WTC11 (cell line): ENCODE results near the gene PARP12. TPM values are rescaled to one million over a fixed set of nuclear protein-coding genes. Genes with fewer than 3 reads are reported as not detected.
A peak's percentile ranks its signal among the peaks of the same experiment; 100 is the strongest.

Experiments used
- ATAC-seq: fragments of 200-7000 bp; cut with Tn5 transposase; 2 replicates; pipeline ENCODE4 v1.10.0; 2021; ENCODE audit warnings: mild to moderate bottlenecking, moderate library complexity
- CTCF ChIA-PET: fragments of 300-600 bp; sonication (Branson Sonifier 250); formaldehyde crosslinking; loops from one replicate; lab custom pipeline; 2021; ENCODE audit warnings: antibody characterized with exemption; lab: Charles Lee
- POLR2A ChIA-PET: fragments of 350-600 bp; sonication (Branson Sonifier 250); formaldehyde crosslinking; loops from one replicate; lab custom pipeline; 2021; ENCODE audit warnings: antibody characterized with exemption; lab: Charles Lee
- DNase-seq: peaks from one replicate; pipeline ENCODE4 v3.0.0; 2021; ENCODE audit warnings: low spot score
- H3K27ac Mint-ChIP-seq: 2 replicates; pipeline ENCODE4 v1.8.0; 2021; ENCODE audit warnings: mixed read lengths
- H3K27me3 Mint-ChIP-seq: 2 replicates; pipeline ENCODE4 v1.8.0; 2021; ENCODE audit warnings: low read depth, mild to moderate bottlenecking, moderate library complexity, mixed read lengths
- H3K36me3 Mint-ChIP-seq: 2 replicates; pipeline ENCODE4 v1.8.0; 2021; ENCODE audit warnings: mixed read lengths
- H3K4me1 Mint-ChIP-seq: 2 replicates; pipeline ENCODE4 v1.8.0; 2022; ENCODE audit warnings: mixed read lengths
- H3K4me3 Mint-ChIP-seq: 2 replicates; pipeline ENCODE4 v1.8.0; 2021; ENCODE audit warnings: mild to moderate bottlenecking, moderate library complexity, mixed read lengths
- H3K9me3 Mint-ChIP-seq: 2 replicates; pipeline ENCODE4 v1.8.0; 2021; ENCODE audit warnings: mixed read lengths
- ATF1 ChIP-seq: sonication (generic); formaldehyde crosslinking; IDR thresholded peaks from 2 replicates; pipeline ENCODE4 v1.8.1; 2023; ENCODE audit warnings: mild to moderate bottlenecking, moderate library complexity, missing genetic modification reagents
- E2F1 ChIP-seq: sonication (generic); formaldehyde crosslinking; IDR thresholded peaks from 2 replicates; pipeline ENCODE4 v1.8.0; 2022; ENCODE audit warnings: mild to moderate bottlenecking, missing genetic modification reagents
- FOXP1 ChIP-seq: sonication (generic); formaldehyde crosslinking; IDR thresholded peaks from 2 replicates; pipeline ENCODE4 v1.8.0; 2022; ENCODE audit warnings: missing genetic modification reagents, mild to moderate bottlenecking, moderate library complexity, borderline replicate concordance
- GRHL2 ChIP-seq: fragments of 250-450 bp; sonication (Bioruptor Pico); IDR thresholded peaks from 2 replicates; pipeline ENCODE4 v1.8.0; 2022; ENCODE audit warnings: mild to moderate bottlenecking, moderate library complexity; ENCODE audit not compliant: insufficient replicate concordance, severe bottlenecking
- HMGA2 ChIP-seq: fragments of 250-450 bp; sonication (Bioruptor Pico); IDR thresholded peaks from 2 replicates; pipeline ENCODE4 v1.4.0; 2021; ENCODE audit warnings: mild to moderate bottlenecking, moderate library complexity
- IRF1 ChIP-seq: sonication (generic); formaldehyde crosslinking; IDR thresholded peaks from 2 replicates; pipeline ENCODE4 v1.8.0; 2023; ENCODE audit warnings: missing genetic modification reagents
- JAZF1 ChIP-seq: fragments of 250-450 bp; sonication (Bioruptor Pico); IDR thresholded peaks from 2 replicates; pipeline ENCODE4 v1.9.0; 2021; ENCODE audit warnings: moderate library complexity, mild to moderate bottlenecking, inconsistent platforms
- NR2C2 ChIP-seq: sonication (generic); formaldehyde crosslinking; IDR thresholded peaks from 2 replicates; pipeline ENCODE4 v1.8.0; 2022; ENCODE audit warnings: mild to moderate bottlenecking, missing genetic modification reagents
- OVOL2 ChIP-seq: fragments of 250-450 bp; sonication (Bioruptor Pico); IDR thresholded peaks from 2 replicates; pipeline ENCODE4 v1.9.0; 2021; ENCODE audit warnings: mild to moderate bottlenecking, borderline replicate concordance
- PREB ChIP-seq: sonication (generic); formaldehyde crosslinking; IDR thresholded peaks from 2 replicates; pipeline ENCODE4 v1.8.1; 2022; ENCODE audit warnings: mild to moderate bottlenecking, missing genetic modification reagents, moderate library complexity, borderline replicate concordance
- RORB ChIP-seq: fragments of 250-450 bp; sonication (Bioruptor Pico); IDR thresholded peaks from 2 replicates; pipeline ENCODE4 v1.9.0; 2021; ENCODE audit warnings: mild to moderate bottlenecking
- SMAD3 ChIP-seq: sonication (generic); formaldehyde crosslinking; IDR thresholded peaks from 2 replicates; pipeline ENCODE4 v1.8.0; 2022; ENCODE audit warnings: missing genetic modification reagents, mild to moderate bottlenecking, borderline replicate concordance
- SMAD4 ChIP-seq: sonication (generic); formaldehyde crosslinking; IDR thresholded peaks from 2 replicates; pipeline ENCODE4 v1.8.0; 2022; ENCODE audit warnings: mild to moderate bottlenecking, missing genetic modification reagents
- SOX15 ChIP-seq: fragments of 250-450 bp; sonication (Bioruptor Pico); IDR thresholded peaks from 2 replicates; pipeline ENCODE4 v1.9.0; 2021; ENCODE audit warnings: mild to moderate bottlenecking
- SP1 ChIP-seq: sonication (generic); formaldehyde crosslinking; conservative IDR thresholded peaks from 2 replicates; pipeline ENCODE4 v1.8.1; 2022; ENCODE audit warnings: missing genetic modification reagents
- ZBTB21 ChIP-seq: sonication (generic); formaldehyde crosslinking; IDR thresholded peaks from 2 replicates; pipeline ENCODE4 v1.8.1; 2023; ENCODE audit warnings: mild to moderate bottlenecking, missing genetic modification reagents, borderline replicate concordance
- ZMAT4 ChIP-seq: fragments of 250-450 bp; sonication (Bioruptor Pico); IDR thresholded peaks from 2 replicates; pipeline ENCODE4 v1.9.0; 2021; ENCODE audit warnings: mild to moderate bottlenecking
- ZNF423 ChIP-seq: fragments of 250-450 bp; sonication (Bioruptor Pico); IDR thresholded peaks from 2 replicates; pipeline ENCODE4 v2.1.2; 2022; ENCODE audit warnings: mild to moderate bottlenecking, moderate library complexity
- ZSCAN18 ChIP-seq: fragments of 250-450 bp; sonication (Bioruptor Pico); IDR thresholded peaks from 2 replicates; pipeline ENCODE4 v2.1.2; 2022; ENCODE audit warnings: mild to moderate bottlenecking, moderate library complexity
- total RNA-seq: library from RNA; stranded (reverse); gene quantifications from 3 replicates; pipeline ENCODE4 v1.2.3, GENCODE V29; 2021

Gene PARP12
- total RNA-seq, 1 experiment from 2014 or later = 9.1 TPM

- TF ChIP-seq ZMAT4 (CRISPR knock-in tag) (no peak), RORB (CRISPR knock-in tag) (no peak), GRHL2 (CRISPR knock-in tag) (no peak), ZSCAN18 (CRISPR knock-in tag) (no peak), FOXP1 (CRISPR knock-in tag) (no peak), ZNF423 (CRISPR knock-in tag) (no peak), SOX15 (no peak), HMGA2 (CRISPR knock-in tag) (no peak), NR2C2 (no peak), SMAD3 (CRISPR knock-in tag) (no peak), IRF1 (CRISPR knock-in tag) (no peak)
These were observed 44.4 kb downstream of the PARP12 start (continued) for GRCh38 chr7:140018125-140019043.

GRCh38 chr7:140017543-140017942, 45.2 kb downstream of the PARP12 start:
- CTCF ChIA-PET = interaction anchor here (1.3 to 2.0 kb wide), 4 partner anchors 12 to 399 kb away, joined by 4 to 12 read pairs (median 6); no protein-coding TSS in a partner anchor
- POLR2A ChIA-PET = no interaction called here
- 0 out of 2 replicates have a peak, but pooled peaks cover 3% of the 10 kb centered on the region for H3K4me1 Mint-ChIP-seq
- no peak overlapping the region for H3K27ac Mint-ChIP-seq
- DNase-seq = no peak
- no peaks in the 10 kb centered on the region for H3K27me3 Mint-ChIP-seq
- peak; percentile 14 for ATAC-seq
- TF ChIP-seq SMAD4 (no peak), OVOL2 (CRISPR knock-in tag) (no peak), SP1 (CRISPR knock-in tag) (no peak), ATF1 (CRISPR knock-in tag) (no peak), FOXP1 (CRISPR knock-in tag) (no peak), PREB (CRISPR knock-in tag) (no peak), JAZF1 (CRISPR knock-in tag) (no peak), E2F1 (CRISPR knock-in tag) (no peak), SOX15 (no peak), ZBTB21 (CRISPR knock-in tag) (no peak)
- no peak overlapping the region for H3K4me3 Mint-ChIP-seq
- no peaks in the 10 kb centered on the region for H3K9me3 Mint-ChIP-seq
- no peaks in the 10 kb centered on the region for H3K36me3 Mint-ChIP-seq
